ENCODE data around the gene SH3BP5.

DNA sequence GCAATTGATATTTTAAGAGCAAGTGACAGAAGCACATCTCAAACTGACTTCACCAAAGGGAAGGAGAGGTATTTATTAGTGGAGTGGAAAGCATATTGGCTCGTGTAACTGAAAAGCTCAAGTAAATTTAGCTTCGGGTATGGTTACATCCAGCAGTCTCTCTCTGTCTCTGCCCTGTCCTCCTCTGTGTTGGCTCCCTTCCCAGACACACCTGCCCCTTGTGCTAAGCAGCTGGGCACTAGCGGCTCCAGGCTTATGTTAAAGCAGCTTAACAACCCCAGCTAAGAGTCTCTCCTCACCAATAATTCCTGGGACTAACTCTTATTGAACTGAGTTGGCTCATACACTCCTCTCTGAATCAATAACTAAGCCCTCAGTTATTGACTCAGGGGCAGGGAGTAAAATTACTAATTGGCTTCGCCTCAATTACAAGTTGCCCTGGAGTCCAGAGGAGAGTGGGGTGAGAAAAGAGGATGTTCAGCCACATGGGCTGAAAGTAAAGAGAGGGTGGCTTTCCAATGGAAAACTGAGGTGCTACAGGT, 12.8 kb upstream of the SH3BP5 start:
- TF ChIP-seq, protein P1, sequence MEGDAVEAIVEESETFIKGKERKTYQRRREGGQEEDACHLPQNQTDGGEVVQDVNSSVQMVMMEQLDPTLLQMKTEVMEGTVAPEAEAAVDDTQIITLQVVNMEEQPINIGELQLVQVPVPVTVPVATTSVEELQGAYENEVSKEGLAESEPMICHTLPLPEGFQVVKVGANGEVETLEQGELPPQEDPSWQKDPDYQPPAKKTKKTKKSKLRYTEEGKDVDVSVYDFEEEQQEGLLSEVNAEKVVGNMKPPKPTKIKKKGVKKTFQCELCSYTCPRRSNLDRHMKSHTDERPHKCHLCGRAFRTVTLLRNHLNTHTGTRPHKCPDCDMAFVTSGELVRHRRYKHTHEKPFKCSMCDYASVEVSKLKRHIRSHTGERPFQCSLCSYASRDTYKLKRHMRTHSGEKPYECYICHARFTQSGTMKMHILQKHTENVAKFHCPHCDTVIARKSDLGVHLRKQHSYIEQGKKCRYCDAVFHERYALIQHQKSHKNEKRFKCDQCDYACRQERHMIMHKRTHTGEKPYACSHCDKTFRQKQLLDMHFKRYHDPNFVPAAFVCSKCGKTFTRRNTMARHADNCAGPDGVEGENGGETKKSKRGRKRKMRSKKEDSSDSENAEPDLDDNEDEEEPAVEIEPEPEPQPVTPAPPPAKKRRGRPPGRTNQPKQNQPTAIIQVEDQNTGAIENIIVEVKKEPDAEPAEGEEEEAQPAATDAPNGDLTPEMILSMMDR (IDR thresholded peaks at IDR 0.05; ENCODE audit: low read depth, low read length): no peak
- TF ChIP-seq EZH2phosphoT487 (IDR thresholded peaks at IDR 0.05; ENCODE audit: low read depth): no peak
